ENCODE data around the gene GIN1. TPM values are rescaled to one million over a fixed set of nuclear protein-coding genes. Genes with fewer than 3 reads are reported as not detected.

GIN1 gene
- total RNA-seq, 1 donor from 2014 or later, result 3.5 TPM

DNA sequence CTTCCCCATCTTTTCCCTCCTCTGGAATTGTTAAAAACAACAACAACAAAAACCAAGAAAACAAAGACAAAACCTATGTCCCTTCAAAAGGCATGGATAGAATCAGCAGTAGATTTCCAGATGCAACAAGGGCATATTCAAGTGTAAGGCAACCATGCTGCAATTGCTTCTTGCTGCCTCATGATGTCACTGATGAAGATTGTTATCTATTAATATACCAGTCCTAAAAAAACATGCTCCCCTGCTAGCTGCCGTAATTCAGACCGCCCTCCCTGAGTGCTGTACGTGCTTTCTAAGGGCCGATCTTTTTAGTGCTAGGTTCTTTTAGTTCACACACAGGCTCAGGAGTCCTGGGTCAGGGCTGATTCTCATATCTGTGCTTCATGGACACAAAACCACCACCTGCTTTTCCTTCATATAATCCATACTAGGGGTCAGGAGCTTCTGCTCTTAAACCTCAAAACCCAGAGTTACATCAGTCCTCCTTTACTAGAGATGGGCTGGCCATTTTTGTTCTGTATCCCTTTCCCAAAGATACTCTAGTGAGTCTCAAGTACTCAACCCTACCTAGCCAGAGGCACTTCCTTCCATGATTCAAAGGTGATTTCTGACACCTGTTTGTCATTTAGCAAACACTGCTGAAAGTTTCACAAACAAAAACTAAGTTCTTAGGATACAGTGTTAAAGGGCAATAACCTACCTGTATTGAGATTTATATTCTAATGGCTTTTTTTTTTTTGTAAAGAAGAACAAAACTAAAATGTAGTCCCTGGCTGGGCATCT lies 82.1 kb downstream of the GIN1 start:
- DNase-seq (ENCODE audit: low read depth, low spot score), result no peak

DNA sequence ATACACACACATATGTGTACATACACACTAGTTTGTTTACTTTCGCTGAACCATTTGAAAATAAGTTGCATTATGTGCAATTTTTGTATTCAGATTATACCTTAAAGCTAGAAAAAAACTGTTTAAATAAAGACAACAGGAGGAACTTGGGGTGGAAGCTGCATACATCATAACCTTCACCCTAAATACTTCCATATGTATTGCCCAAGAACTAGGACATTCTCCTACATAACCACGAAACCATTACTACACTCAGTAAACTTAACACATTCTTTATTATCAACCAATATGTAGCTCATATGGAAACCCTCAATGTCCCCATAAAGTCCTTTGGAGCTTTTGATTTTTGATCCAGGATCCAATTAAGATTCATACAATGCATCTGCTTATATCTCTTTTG lies 83.3 kb downstream of the GIN1 start:
- DNase-seq (ENCODE audit: low read depth, low spot score), result no peak

Other genes starting within 250 kb of the GIN1 start
- 32.6 and 44.2 TPM in 2 replicates for gene PPIP5K2, start 163 bp upstream of the GIN1 start, total RNA-seq
- gene MACIR, start 138.6 kb upstream of the GIN1 start, total RNA-seq, result 14.6 and 18.6 TPM in 2 replicates

Data from pulmonary artery endothelial cell (primary cell).